ENCODE results near the gene IFT57.

The IFT57 gene

DNA sequence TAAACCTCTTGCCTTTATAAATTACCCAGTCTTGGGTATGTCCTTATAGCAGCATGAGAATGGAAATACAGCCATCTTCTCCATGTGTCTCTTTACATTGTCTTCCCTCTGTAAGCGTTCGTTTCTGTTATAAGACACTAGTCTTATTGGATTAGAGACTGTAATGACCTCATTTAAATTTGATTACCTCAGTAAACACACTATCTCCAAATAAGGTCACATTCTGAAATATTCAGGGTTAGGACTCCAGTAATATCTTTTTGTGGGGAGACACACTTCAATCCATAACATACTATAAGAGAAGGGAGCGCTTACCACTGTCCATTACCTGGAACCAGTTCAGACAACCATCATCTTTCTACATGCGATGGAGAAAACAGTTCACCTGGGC, 97.1 kb downstream of the IFT57 start:
- no peak for DNase-seq (ENCODE audit: low read depth)

GRCh38 chr3:108124337-108125152, 97.7 kb downstream of the IFT57 start:
- peak; percentile 49 for DNase-seq (ENCODE audit: low read depth)

DNA sequence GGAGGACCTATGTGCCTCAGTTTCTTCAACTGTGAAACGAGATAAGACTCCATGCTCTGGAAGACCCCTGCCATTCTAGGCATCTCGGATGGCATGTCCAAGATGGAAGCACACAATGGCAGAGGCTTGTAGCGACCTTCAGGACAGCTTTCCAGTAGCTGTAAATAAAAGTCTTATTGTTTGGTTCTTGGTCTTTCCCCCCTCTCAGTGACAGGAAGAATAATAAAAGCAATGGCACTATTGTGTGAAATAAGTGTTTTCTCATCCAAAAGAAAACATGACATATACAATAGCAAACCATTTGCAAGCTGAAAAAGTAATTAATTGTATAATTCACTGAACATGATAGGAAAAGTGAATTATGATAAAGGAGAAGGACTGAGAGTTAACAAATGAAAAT, 98.9 kb downstream of the IFT57 start:
- DNase-seq (ENCODE audit: low read depth): no peak

GRCh38 chr3:108122276-108122675, 99.9 kb downstream of the IFT57 start:
- DNase-seq (ENCODE audit: low read depth): no peak

DNA sequence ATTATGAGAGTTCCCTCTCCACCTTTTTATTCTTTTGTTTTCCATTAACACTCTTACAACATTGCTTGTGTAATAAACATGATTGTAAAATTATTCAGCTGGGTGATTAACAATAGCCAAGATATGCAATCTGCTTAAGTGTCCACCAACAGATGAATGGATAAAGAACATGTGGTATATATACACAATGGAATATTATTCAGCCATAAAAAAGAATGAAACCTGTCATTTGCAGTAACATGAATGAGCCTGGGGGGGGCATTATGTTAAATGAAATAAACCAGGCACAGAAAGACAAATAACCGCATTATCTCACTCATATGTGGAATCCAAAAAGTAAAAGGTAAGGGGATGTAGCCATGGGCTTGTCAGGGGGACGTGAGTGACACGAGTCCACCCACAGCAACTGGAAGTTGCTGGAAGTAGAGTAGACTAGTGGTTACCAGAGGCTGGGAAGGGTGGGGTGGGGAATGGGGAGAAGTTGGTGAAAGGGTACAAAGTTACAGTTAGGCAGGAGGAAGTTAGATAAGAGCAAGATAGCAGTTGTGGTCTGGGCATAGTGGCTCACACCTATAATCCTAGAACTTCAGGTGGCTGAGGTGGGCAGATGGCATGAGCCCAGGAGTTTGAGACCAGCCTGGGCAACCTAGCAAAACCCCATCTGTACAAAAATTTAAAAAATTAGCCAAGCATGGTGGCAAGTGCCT, 102.7 kb downstream of the IFT57 start:
- no peak for DNase-seq (ENCODE audit: low read depth)

DNA sequence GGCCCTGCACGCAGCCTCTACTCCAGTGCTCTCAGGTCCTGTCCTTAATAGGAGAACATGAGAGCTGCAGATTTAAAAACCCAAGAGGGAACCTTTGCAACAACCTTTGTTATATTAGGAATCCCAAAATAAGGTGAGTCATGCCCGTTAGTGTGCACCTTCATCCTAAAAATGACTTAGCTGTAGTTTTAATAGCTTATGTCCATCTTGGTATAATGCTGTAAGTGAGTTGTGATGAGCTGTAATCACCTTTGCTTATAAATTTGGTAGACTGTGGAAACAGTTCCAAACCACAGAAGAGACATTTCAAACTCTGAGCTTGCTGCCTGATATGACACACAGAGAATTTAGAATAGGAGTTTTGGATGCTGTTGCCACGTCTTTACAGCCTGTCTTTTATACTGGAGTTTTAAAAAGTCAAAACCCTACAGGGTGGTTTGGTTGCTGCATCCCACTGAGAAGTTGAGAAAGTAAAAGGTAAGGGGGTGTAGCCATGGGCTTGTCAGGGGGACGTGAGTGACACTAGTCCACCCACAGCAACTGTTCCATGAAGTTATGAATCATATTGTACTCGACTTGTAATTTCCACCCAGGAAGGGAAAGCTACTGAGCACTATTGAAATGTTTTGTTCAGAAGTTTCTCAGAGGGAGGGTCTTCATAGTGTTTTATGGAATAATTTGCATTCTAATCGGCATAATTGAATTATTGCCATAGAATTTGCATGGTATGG, 104.0 kb downstream of the IFT57 start:
- DNase-seq (ENCODE audit: low read depth): no peak

- DNase-seq (ENCODE audit: low read depth): no peak
These were observed 104.9 kb downstream of the IFT57 start for GRCh38 chr3:108117241-108117775.

DNA sequence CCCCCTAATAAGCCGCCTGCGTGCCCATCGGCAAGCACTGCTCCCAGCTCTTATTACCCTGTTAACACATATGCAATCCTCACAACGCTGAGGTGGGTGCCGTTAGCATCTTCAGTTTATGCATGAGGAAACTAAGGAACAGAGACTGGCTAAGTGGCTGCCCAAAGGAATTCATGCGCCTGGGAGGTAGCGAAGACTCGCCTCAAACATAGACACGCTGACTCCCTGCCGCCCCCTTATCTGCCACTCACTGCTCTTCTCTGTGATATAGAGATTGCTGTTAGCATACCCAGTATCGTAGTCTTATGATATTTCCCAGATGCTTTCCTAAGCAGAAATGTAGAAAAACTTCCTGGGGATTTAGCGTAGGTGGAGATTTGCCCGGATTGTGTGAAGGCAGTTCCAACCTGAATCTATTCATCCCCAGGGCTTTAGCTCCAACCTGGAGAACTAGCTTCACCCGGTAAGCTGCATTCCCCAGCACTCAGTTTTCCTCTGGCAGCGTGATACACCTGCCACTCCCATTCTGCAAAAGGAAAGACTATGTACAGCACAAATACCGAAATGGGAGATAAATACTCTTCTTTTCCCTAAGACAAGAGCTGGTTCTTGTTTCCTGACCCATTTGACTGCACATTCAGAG, 107.7 kb downstream of the IFT57 start:
- no peak for DNase-seq (ENCODE audit: low read depth)

- no peak for DNase-seq (ENCODE audit: low read depth)
These were observed 108.2 kb downstream of the IFT57 start for GRCh38 chr3:108113975-108114374.

- DNase-seq (ENCODE audit: low read depth): no peak
These were observed 111.3 kb downstream of the IFT57 start for GRCh38 chr3:108110934-108111333.

Measured in stimulated activated CD8-positive, alpha-beta memory T cell treated with anti-CD3 and anti-CD28 coated beads, Interleukin-15, amount 100 ng/mL, for 1 hour (primary cell).